ENCODE measurements around the gene TMCC1. TPM values are rescaled to one million over a fixed set of nuclear protein-coding genes. Genes with fewer than 3 reads are reported as not detected.
"Not testable (repeated sequence)": the region's sequence is repeated elsewhere in the genome, so short reads cannot be mapped to it uniquely, and the experiment has no call there.

Gene TMCC1
- total RNA-seq, 2 donors from 2014 or later, result 27.1 to 29.3 TPM

- H3K36me3 Mint-ChIP-seq (ENCODE audit: low read depth), result peaks cover 12% of the 10 kb centered on the region
- ATAC-seq, result no peak
- no peaks in the 10 kb centered on the region for H3K27me3 Mint-ChIP-seq
Observed at GRCh38 chr3:129878355-129878754, 15.2 kb downstream of the TMCC1 start.

GRCh38 chr3:129874479-129874878 lies 19.0 kb downstream of the TMCC1 start:
- not testable (repeated sequence) for H3K9me3 ChIP-seq (ENCODE audit: control insufficient read depth, low read length, poor library complexity, severe bottlenecking); DNase-seq; H3K4me3 Mint-ChIP-seq; H3K27ac Mint-ChIP-seq; ATAC-seq; H3K27me3 Mint-ChIP-seq
- Mint-ChIP-seq H3K4me1 (peaks cover 21% of the 10 kb centered on the region), H3K36me3 (ENCODE audit: low read depth) (peaks cover 17% of the 10 kb centered on the region)

More at GRCh38 chr3:129878355-129878754, 15.2 kb downstream of the TMCC1 start:
- H3K4me3 Mint-ChIP-seq, result no peak overlapping the region
- H3K9me3 ChIP-seq (ENCODE audit: control insufficient read depth, low read length, poor library complexity, severe bottlenecking), result no peaks in the 10 kb centered on the region
- H3K27ac Mint-ChIP-seq, result no peak overlapping the region
- peaks cover 23% of the 10 kb centered on the region for H3K4me1 Mint-ChIP-seq
- DNase-seq, result no peak

GRCh38 chr3:129868912-129869311 lies 24.6 kb downstream of the TMCC1 start:
- DNase-seq (no peak), ATAC-seq (no peak)
- H3K36me3 Mint-ChIP-seq (ENCODE audit: low read depth), result peaks cover 10% of the 10 kb centered on the region
- no peaks in the 10 kb centered on the region for H3K27me3 Mint-ChIP-seq
- H3K9me3 ChIP-seq (ENCODE audit: control insufficient read depth, low read length, poor library complexity, severe bottlenecking), result no peaks in the 10 kb centered on the region
- H3K4me1 Mint-ChIP-seq, result peaks cover 31% of the 10 kb centered on the region
- no peak overlapping the region for H3K27ac Mint-ChIP-seq
- H3K4me3 Mint-ChIP-seq, result no peak overlapping the region

- DNase-seq (no peak), ATAC-seq (no peak)
- H3K9me3 ChIP-seq (ENCODE audit: control insufficient read depth, low read length, poor library complexity, severe bottlenecking), result no peaks in the 10 kb centered on the region
- Mint-ChIP-seq H3K4me1 (peaks cover 33% of the 10 kb centered on the region), H3K27ac (no peak overlapping the region), H3K36me3 (ENCODE audit: low read depth) (peaks cover 10% of the 10 kb centered on the region), H3K4me3 (no peak overlapping the region), H3K27me3 (no peaks in the 10 kb centered on the region)
Observed at GRCh38 chr3:129867506-129868124, 25.9 kb downstream of the TMCC1 start.

GRCh38 chr3:129865806-129866205 lies 27.7 kb downstream of the TMCC1 start:
- H3K27me3 Mint-ChIP-seq, result no peaks in the 10 kb centered on the region
- H3K4me3 Mint-ChIP-seq, result no peak overlapping the region
- H3K9me3 ChIP-seq (ENCODE audit: control insufficient read depth, low read length, poor library complexity, severe bottlenecking), result no peaks in the 10 kb centered on the region
- H3K27ac Mint-ChIP-seq, result no peak overlapping the region
- H3K4me1 Mint-ChIP-seq, result peaks cover 28% of the 10 kb centered on the region
- ATAC-seq, result no peak
- no peak for DNase-seq
- peaks cover 9% of the 10 kb centered on the region for H3K36me3 Mint-ChIP-seq (ENCODE audit: low read depth)

GRCh38 chr3:129864519-129864918 lies 29.0 kb downstream of the TMCC1 start:
- Mint-ChIP-seq H3K27ac (no peak overlapping the region), H3K4me3 (no peak overlapping the region), H3K27me3 (no peaks in the 10 kb centered on the region), H3K4me1 (peaks cover 26% of the 10 kb centered on the region), H3K36me3 (ENCODE audit: low read depth) (peaks cover 10% of the 10 kb centered on the region)
- DNase-seq (no peak), ATAC-seq (no peak)
- no peaks in the 10 kb centered on the region for H3K9me3 ChIP-seq (ENCODE audit: control insufficient read depth, low read length, poor library complexity, severe bottlenecking)

- H3K27ac Mint-ChIP-seq, result no peak overlapping the region
- peaks cover 11% of the 10 kb centered on the region for H3K36me3 Mint-ChIP-seq (ENCODE audit: low read depth)
Observed at GRCh38 chr3:129859272-129859671, 34.2 kb downstream of the TMCC1 start.

GRCh38 chr3:129857899-129858298 lies 35.6 kb downstream of the TMCC1 start:
- no peak overlapping the region for H3K27ac Mint-ChIP-seq
- ATAC-seq, result no peak

More at GRCh38 chr3:129859272-129859671, 34.2 kb downstream of the TMCC1 start:
- DNase-seq (no peak), ATAC-seq (no peak)
- H3K4me3 Mint-ChIP-seq, result no peak overlapping the region
- no peaks in the 10 kb centered on the region for H3K9me3 ChIP-seq (ENCODE audit: control insufficient read depth, low read length, poor library complexity, severe bottlenecking)
- peaks cover 19% of the 10 kb centered on the region for H3K4me1 Mint-ChIP-seq
- no peaks in the 10 kb centered on the region for H3K27me3 Mint-ChIP-seq

GRCh38 chr3:129856790-129857189 lies 36.7 kb downstream of the TMCC1 start:
- peaks cover 18% of the 10 kb centered on the region for H3K4me1 Mint-ChIP-seq
- ATAC-seq; H3K36me3 Mint-ChIP-seq (ENCODE audit: low read depth); H3K9me3 ChIP-seq (ENCODE audit: control insufficient read depth, low read length, poor library complexity, severe bottlenecking); H3K4me3 Mint-ChIP-seq; DNase-seq; H3K27me3 Mint-ChIP-seq: not testable (repeated sequence)
- peak overlapping the region; percentile 14 for H3K27ac Mint-ChIP-seq

More at GRCh38 chr3:129857899-129858298, 35.6 kb downstream of the TMCC1 start:
- Mint-ChIP-seq H3K4me1 (peaks cover 20% of the 10 kb centered on the region), H3K4me3 (no peak overlapping the region), H3K27me3 (no peaks in the 10 kb centered on the region), H3K36me3 (ENCODE audit: low read depth) (peaks cover 12% of the 10 kb centered on the region)
- DNase-seq, result no peak
- H3K9me3 ChIP-seq (ENCODE audit: control insufficient read depth, low read length, poor library complexity, severe bottlenecking), result no peaks in the 10 kb centered on the region

- H3K27me3 Mint-ChIP-seq, result no peaks in the 10 kb centered on the region
- peak overlapping the region; percentile 14 for H3K27ac Mint-ChIP-seq
- DNase-seq, result no peak
- H3K9me3 ChIP-seq (ENCODE audit: control insufficient read depth, low read length, poor library complexity, severe bottlenecking), result no peaks in the 10 kb centered on the region
- H3K36me3 Mint-ChIP-seq (ENCODE audit: low read depth), result peaks cover 9% of the 10 kb centered on the region
- peaks cover 18% of the 10 kb centered on the region for H3K4me1 Mint-ChIP-seq
- ATAC-seq, result no peak
- H3K4me3 Mint-ChIP-seq, result no peak overlapping the region
Observed at GRCh38 chr3:129855832-129856419, 37.6 kb downstream of the TMCC1 start.

GRCh38 chr3:129855170-129855831 lies 38.2 kb downstream of the TMCC1 start:
- no peak for DNase-seq
- ATAC-seq, result no peak
- H3K9me3 ChIP-seq (ENCODE audit: control insufficient read depth, low read length, poor library complexity, severe bottlenecking), result no peaks in the 10 kb centered on the region
- H3K36me3 Mint-ChIP-seq (ENCODE audit: low read depth), result peaks cover 6% of the 10 kb centered on the region
- H3K4me1 Mint-ChIP-seq, result peaks cover 18% of the 10 kb centered on the region
- no peak overlapping the region for H3K4me3 Mint-ChIP-seq
- H3K27me3 Mint-ChIP-seq, result no peaks in the 10 kb centered on the region
- no peak overlapping the region for H3K27ac Mint-ChIP-seq

GRCh38 chr3:129854460-129854859 lies 39.1 kb downstream of the TMCC1 start:
- DNase-seq, result no peak
- Mint-ChIP-seq H3K4me1 (peaks cover 18% of the 10 kb centered on the region), H3K4me3 (no peak overlapping the region), H3K27me3 (no peaks in the 10 kb centered on the region), H3K27ac (no peak overlapping the region), H3K36me3 (ENCODE audit: low read depth) (peaks cover 6% of the 10 kb centered on the region)
- no peak for ATAC-seq
- H3K9me3 ChIP-seq (ENCODE audit: control insufficient read depth, low read length, poor library complexity, severe bottlenecking), result no peaks in the 10 kb centered on the region

- Mint-ChIP-seq H3K27ac (peak overlapping the region; percentile 73), H3K4me3 (no peak overlapping the region), H3K27me3 (no peaks in the 10 kb centered on the region), H3K36me3 (ENCODE audit: low read depth) (peaks cover 3% of the 10 kb centered on the region), H3K4me1 (peaks cover 14% of the 10 kb centered on the region)
- no peak for DNase-seq
- H3K9me3 ChIP-seq (ENCODE audit: control insufficient read depth, low read length, poor library complexity, severe bottlenecking), result no peaks in the 10 kb centered on the region
- no peak for ATAC-seq
Observed at GRCh38 chr3:129845956-129846355, 47.6 kb downstream of the TMCC1 start.

Data from T-helper 17 cell (primary cell).